ENCODE results near the gene STUM.
A peak's percentile ranks its signal among the peaks of the same experiment; 100 is the strongest.

STUM gene

GRCh38 chr1:226563666-226564065, 15.1 kb downstream of the STUM start:
- no peak for DNase-seq

GRCh38 chr1:226565476-226565875, 16.9 kb downstream of the STUM start:
- no peak for DNase-seq

GRCh38 chr1:226566234-226566633, 17.7 kb downstream of the STUM start:
- no peak for DNase-seq

- no peak for DNase-seq
Observed at GRCh38 chr1:226566760-226567159, 18.2 kb downstream of the STUM start.

GRCh38 chr1:226568077-226568831, 19.7 kb downstream of the STUM start:
- no peak for DNase-seq

GRCh38 chr1:226568975-226569741, 20.6 kb downstream of the STUM start:
- DNase-seq = no peak

GRCh38 chr1:226569879-226570547, 21.4 kb downstream of the STUM start:
- peak; percentile 23 for DNase-seq

GRCh38 chr1:226571893-226572292, 23.3 kb downstream of the STUM start:
- no peak for DNase-seq

- no peak for DNase-seq
Observed at GRCh38 chr1:226572325-226572726, 23.8 kb downstream of the STUM start.

- no peak for DNase-seq
Observed at GRCh38 chr1:226574044-226574443, 25.5 kb downstream of the STUM start.

- no peak for DNase-seq
Observed at GRCh38 chr1:226574591-226575435, 26.2 kb downstream of the STUM start.

- DNase-seq = no peak
Observed at GRCh38 chr1:226575436-226575720, 26.8 kb downstream of the STUM start.

GRCh38 chr1:226575739-226576378, 27.3 kb downstream of the STUM start:
- DNase-seq = peak; percentile 23

- DNase-seq = no peak
Observed at GRCh38 chr1:226576601-226577000, 28.0 kb downstream of the STUM start.

GRCh38 chr1:226577401-226578180, 29.0 kb downstream of the STUM start:
- DNase-seq = no peak

- no peak for DNase-seq
Observed at GRCh38 chr1:226578946-226579578, 30.5 kb downstream of the STUM start.

- DNase-seq = no peak
Observed at GRCh38 chr1:226579781-226580323, 31.3 kb downstream of the STUM start.

GRCh38 chr1:226580625-226581270, 32.2 kb downstream of the STUM start:
- no peak for DNase-seq

- no peak for DNase-seq
Observed at GRCh38 chr1:226581650-226582330, 33.2 kb downstream of the STUM start.

- no peak for DNase-seq
Observed at GRCh38 chr1:226582966-226583365, 34.4 kb downstream of the STUM start.
